ENCODE data around the gene BRIP1. TPM values are rescaled to one million over a fixed set of nuclear protein-coding genes. Genes with fewer than 3 reads are reported as not detected.

The BRIP1 gene
- total RNA-seq, 2 donors from 2014 or later = 1.5 to 2.3 TPM

DNA sequence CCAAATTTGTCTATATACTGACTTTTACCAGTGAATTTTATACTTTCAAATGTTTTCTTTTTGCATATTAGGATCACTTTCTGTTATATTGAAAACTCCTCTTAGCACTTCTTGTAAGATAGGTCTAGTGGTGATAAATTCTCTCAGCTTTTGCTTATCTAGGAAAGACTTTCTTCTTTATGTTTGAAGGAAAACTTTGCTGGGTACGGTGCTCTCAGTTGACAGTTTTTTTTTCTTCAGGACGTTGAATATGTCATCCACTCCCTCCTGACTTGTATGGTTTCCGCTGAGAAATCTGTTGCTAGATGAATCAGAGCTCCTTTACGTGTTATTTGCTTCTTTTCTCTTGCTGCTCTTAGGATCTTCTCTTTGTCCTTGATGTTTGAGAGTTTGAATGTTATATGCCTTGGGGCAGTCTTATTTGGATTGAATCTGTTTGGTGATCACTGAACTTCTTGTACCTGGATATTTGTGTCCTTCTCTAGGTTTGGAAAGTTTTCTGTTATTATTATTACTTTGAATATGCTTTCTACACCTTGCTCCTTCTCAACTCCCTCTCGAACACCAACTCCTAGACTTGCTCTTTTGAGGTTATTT, 228.3 kb downstream of the BRIP1 start:
- DNase-seq (no peak), ATAC-seq (no peak)
- H3K4me3 Mint-ChIP-seq = no peak overlapping the region
- H3K27ac Mint-ChIP-seq = no peak overlapping the region
- H3K36me3 Mint-ChIP-seq (ENCODE audit: low read depth) = peaks cover 12% of the 10 kb centered on the region
- peaks cover 89% of the 10 kb centered on the region for H3K27me3 Mint-ChIP-seq
- H3K4me1 Mint-ChIP-seq = no peaks in the 10 kb centered on the region
- no peaks in the 10 kb centered on the region for H3K9me3 ChIP-seq (ENCODE audit: control insufficient read depth, low read length, poor library complexity, severe bottlenecking)

- Mint-ChIP-seq H3K27ac (no peak overlapping the region), H3K36me3 (ENCODE audit: low read depth) (peaks cover 12% of the 10 kb centered on the region), H3K4me3 (no peak overlapping the region), H3K27me3 (peaks cover 81% of the 10 kb centered on the region), H3K4me1 (no peaks in the 10 kb centered on the region)
- H3K9me3 ChIP-seq (ENCODE audit: control insufficient read depth, low read length, poor library complexity, severe bottlenecking) = no peaks in the 10 kb centered on the region
- ATAC-seq (no peak), DNase-seq (no peak)
Observed at GRCh38 chr17:61634011-61634539, 229.3 kb downstream of the BRIP1 start.

DNA sequence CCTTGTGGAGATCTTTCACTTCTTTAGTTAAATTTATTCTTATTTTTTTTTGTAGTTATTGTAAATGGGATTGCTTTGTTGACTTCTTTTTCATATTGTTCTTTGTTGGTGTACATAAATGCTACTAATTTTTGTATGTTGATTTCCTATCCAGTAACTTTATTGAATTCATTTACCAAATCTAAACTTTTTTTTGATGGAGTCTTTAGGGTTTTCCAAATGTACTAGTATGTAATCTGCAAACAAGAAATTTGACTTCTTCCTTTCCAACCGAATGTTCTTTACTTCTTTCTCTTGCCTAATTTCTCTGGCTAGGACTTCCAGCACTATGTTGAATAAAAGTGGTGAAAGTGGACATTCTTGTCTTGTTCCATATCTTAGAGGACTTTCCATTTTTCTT, 230.5 kb downstream of the BRIP1 start:
- no peak overlapping the region for H3K4me3 Mint-ChIP-seq
- no peak for DNase-seq
- H3K4me1 Mint-ChIP-seq = no peaks in the 10 kb centered on the region
- peaks cover 11% of the 10 kb centered on the region for H3K36me3 Mint-ChIP-seq (ENCODE audit: low read depth)
- ATAC-seq = no peak
- no peaks in the 10 kb centered on the region for H3K9me3 ChIP-seq (ENCODE audit: control insufficient read depth, low read length, poor library complexity, severe bottlenecking)
- peaks cover 68% of the 10 kb centered on the region for H3K27me3 Mint-ChIP-seq
- no peak overlapping the region for H3K27ac Mint-ChIP-seq

GRCh38 chr17:61631800-61632199, 231.5 kb downstream of the BRIP1 start:
- ATAC-seq = no peak
- H3K9me3 ChIP-seq (ENCODE audit: control insufficient read depth, low read length, poor library complexity, severe bottlenecking) = no peaks in the 10 kb centered on the region
- Mint-ChIP-seq H3K27me3 (peaks cover 60% of the 10 kb centered on the region), H3K36me3 (ENCODE audit: low read depth) (peaks cover 8% of the 10 kb centered on the region), H3K4me3 (no peak overlapping the region), H3K27ac (no peak overlapping the region), H3K4me1 (no peaks in the 10 kb centered on the region)
- no peak for DNase-seq

Other genes with a start within 250 kb of the BRIP1 start
- 10 to 100 TPM in 1 of 2 donors, 1 to 10 TPM in 1; 9.5 to 11.4 TPM for gene INTS2, start 64.5 kb upstream of the BRIP1 start, total RNA-seq
- 10 to 100 TPM; 76.5 to 98.3 TPM for gene MED13, start 201.8 kb upstream of the BRIP1 start, total RNA-seq

Measured in T-helper 17 cell (primary cell).